ENCODE results near the gene SLC22A23.

DNA sequence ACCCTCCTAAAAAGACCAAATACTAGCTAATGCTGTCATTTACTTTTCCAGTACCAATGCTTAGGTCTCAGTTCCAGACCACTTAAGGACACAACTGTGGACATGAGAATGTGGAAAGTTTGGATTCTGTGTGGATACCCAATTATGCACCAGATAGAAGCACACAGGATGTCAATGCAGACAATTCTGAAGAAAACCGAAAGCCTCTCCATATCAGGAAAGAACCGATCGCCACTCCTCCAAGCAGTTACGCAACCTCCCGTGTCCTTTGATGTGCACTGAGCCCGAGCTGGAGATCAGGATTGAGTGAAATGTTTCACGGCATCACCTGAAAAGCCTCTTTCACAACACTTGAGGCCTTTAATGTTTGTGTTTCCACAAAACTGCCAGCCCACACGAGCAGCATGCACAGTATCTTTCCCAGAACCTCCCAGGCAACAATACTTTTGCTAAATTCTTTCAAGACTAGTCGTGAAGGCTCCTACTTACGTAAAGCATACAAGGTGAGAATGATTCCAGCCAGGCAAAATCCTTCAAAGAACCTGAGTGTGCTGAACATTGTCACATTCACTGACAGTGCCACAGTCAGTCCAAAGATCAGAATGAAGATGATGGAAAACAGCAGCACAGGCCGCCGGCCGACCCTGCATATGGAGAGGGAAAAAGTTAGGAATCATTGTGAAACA lies 47.0 kb downstream of the SLC22A23 start:
- TF ChIP-seq CTCF (IDR thresholded peaks at IDR 0.05) (no peak), POLR2AphosphoS5 (IDR thresholded peaks at IDR 0.05) (no peak), POLR2A (IDR thresholded peaks at IDR 0.05) (no peak), EP300 (IDR thresholded peaks at IDR 0.05) (no peak)

All from gastroesophageal sphincter (tissue), 3 donors.